Activated T-cell treated with anti-CD3 and anti-CD28 coated beads for 4 hours (primary cell): ENCODE measurements around the gene MZT2B.
"Not testable (repeated sequence)": the region's sequence is repeated elsewhere in the genome, so short reads cannot be mapped to it uniquely, and the experiment has no call there.

Experiments
- DNase-seq: peaks from one replicate; pipeline ENCODE4 v3.0.0-alpha.2; 2020

MZT2B gene, protein sequence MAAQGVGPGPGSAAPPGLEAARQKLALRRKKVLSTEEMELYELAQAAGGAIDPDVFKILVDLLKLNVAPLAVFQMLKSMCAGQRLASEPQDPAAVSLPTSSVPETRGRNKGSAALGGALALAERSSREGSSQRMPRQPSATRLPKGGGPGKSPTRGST

GRCh38 chr2:130181880-130182682, at the start of gene MZT2B:
TSS of gene MZT2B (plus strand) at chr2:130182262. CDS start at chr2:130182283, 21 bp downstream.
- DNase-seq = peak; percentile 81

GRCh38 chr2:130135692-130136541, 46.1 kb upstream of the MZT2B start:
- no peak for DNase-seq

DNA sequence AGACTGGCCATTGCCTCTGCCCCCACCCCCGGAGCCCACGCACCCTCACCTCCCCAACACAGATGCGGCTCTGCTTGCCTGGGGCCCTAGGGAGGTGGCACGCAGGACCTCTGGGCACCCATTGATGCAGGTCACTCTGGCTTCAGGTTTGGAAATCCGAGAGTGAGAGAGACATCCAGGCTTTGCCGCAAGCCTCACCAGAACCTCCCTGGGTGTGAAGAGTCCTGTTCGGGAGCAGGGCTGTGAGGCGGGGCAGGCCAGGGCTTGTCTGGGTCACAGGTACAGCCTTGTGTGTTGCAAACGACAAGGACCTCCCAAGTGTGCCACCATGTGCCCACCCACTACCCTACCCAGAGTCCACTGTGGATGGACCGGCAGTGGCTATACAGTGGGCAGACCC, 45.5 kb upstream of the MZT2B start:
- DNase-seq = not testable (repeated sequence)

- DNase-seq = not testable (repeated sequence)
These were observed 44.9 kb upstream of the MZT2B start for GRCh38 chr2:130137118-130137517.

GRCh38 chr2:130138326-130138725, 43.7 kb upstream of the MZT2B start:
- DNase-seq = not testable (repeated sequence)

GRCh38 chr2:130138841-130139251, 43.2 kb upstream of the MZT2B start:
- not testable (repeated sequence) for DNase-seq

DNA sequence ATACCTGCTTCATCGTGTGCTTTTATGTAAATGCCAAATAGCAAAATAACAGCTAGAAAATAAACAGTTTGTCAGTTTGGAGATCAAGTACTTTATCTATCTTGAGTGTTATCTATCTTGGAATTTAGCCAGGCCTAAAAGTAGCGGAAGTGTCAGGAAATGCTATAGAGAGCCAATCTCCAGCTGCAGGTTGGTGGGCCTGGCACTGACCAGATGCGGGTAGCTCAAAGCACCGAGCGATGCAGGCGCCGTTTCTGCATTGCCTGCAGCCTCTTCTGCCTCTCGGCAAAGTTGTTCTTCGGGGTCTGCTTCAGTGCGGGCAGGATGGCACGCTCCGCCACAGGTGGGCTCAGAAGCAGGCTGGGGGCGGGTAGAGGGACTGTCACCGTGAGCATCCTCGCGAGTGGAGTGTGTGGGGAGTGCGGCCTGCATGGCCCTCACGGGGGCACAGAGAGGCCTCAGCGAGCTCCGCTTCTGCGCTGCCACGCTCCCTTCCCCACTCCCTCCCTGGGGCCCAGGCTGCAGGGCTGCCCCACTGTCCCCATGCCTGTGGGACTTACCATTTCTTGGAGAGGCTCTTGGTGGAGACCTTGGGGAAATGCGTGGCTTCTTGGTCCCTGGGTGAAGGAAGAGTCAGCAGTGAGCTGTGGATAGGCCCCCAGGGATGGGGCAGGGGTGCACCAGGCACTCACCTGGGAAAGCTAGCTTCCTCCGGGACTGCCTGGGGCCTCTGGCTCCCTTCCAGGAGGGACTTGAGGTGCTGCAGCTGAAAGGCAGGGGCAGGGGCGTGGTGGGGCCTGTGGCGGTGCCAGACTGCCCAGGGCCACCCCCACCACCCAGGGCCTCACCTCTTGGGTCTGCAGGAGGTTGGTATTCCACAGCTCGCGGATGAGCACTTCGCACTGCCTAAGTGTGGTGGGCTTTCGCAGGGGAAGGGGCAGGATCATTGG, 42.5 kb upstream of the MZT2B start:
- DNase-seq = not testable (repeated sequence)

- DNase-seq = not testable (repeated sequence)
These were observed 41.5 kb upstream of the MZT2B start for GRCh38 chr2:130140516-130140915.

DNA sequence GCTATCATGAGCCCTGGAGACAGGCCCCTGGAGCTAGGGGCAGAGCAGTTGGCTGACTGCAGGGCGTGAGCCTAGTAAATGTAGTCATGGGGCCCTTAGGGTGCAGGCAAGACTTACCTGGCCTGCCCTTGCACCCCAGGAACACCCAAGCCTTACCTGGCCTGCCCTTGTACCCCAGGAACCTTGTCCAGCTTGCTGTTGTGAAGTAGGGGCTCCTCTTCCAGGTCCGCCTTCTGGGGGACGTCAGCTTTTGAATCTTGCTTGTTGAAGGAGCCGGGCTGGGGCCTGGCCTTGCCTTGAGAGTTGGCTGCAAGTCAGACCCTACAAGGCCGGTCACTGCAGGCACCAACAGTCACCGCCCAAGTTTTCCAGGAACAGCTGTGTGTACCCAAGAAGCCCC, 41.1 kb upstream of the MZT2B start:
- DNase-seq = not testable (repeated sequence)

- DNase-seq = not testable (repeated sequence)
These were observed 40.3 kb upstream of the MZT2B start for GRCh38 chr2:130141645-130142370.

DNA sequence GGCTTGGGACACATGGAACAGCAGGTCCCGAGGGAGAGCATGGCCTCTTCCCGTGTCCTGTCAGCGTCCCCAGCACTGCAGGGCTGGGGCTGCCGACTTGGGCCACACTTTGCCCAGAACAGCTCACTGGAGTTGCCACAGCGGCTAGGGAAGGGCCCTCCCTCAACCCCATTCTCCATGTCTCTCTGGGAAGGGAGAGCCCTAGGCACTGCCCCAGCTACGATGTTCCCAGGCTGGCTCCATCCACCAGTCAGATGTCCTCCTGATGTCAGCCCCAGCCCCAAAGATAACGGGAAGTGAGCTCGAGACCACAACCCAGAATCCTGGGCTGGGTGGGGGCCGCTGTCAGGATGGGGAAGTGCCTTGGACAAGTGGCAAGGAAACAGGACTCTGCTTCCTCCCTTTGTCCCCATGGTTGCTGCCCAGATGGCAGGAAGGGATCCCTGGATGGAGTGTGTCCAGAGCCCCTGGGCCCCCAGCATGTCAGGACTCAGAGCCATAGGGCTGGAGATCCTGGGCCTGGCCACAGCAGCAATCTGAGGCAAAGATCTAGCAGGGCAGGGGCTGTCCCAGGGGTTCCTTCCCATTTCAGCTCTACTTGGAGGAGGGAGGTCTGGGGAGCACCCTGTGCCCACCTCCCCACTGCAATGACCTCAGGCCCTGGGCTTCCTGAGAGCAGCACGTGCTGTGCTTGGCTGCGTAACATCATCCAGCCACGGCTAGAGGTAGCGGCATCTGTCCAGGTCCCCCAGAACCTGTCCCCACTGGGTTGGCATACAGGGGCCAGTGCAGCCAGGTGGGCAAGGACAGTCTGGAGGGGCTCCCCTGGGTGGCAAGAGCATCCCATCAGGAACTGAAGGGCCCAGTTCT, 39.4 kb upstream of the MZT2B start:
- not testable (repeated sequence) for DNase-seq

- not testable (repeated sequence) for DNase-seq
These were observed 38.6 kb upstream of the MZT2B start for GRCh38 chr2:130143266-130144039.

GRCh38 chr2:130145006-130145414, 37.1 kb upstream of the MZT2B start, which contains the start of gene CCDC74B:
TSS of gene CCDC74B (minus strand) at chr2:130145112. CDS start at chr2:130144996, 116 bp downstream.
- peak; percentile 19 for DNase-seq

DNA sequence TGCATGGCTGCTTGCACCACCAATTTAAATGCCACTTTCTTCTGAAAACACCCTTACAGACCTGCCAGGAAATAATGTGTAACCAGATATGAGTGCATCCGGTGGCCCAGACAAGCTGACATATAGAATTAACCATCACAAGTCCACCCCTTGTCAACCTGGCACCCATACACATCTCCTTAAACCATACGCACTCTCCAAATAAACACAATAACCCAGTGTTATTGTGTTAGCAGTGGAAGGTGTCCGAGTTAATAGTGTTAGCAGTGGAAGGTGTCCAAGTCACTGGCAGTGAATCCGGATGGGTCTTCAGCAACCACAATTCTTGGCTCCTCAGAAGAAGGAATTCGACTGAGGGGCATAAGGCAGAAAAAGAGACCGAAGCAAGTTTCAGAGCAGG, 33.5 kb upstream of the MZT2B start:
- not testable (repeated sequence) for DNase-seq

- no peak for DNase-seq
These were observed 31.6 kb upstream of the MZT2B start for GRCh38 chr2:130150181-130151144.

DNA sequence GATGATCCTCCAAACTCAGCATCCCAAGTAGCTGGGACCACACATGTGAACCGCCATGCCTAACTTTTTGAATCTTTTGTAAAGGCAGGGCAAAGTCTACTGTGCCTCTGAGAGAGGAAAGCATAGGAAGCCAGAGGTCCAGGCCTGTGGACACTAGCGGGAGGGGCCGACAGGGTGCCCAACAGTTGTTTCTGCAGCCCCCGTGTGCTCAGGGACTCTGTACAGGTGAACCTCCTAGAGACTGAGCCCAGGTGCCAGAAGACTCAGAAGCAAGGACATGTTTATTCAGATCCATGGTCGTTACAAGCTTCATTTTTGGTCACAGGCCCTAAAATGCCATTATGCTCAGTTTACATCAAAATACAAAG, 30.9 kb upstream of the MZT2B start:
- not testable (repeated sequence) for DNase-seq

- not testable (repeated sequence) for DNase-seq
These were observed 29.8 kb upstream of the MZT2B start for GRCh38 chr2:130152136-130152815.
